Effector CD4-positive, alpha-beta T cell (primary cell): Measurements from ENCODE around the gene ATP6V1C2.
"Not testable (repeated sequence)": the region's sequence is repeated elsewhere in the genome, so short reads cannot be mapped to it uniquely, and the experiment has no call there.

Experiments
- DNase-seq: peaks from one replicate; pipeline ENCODE4 v3.0.0-alpha.2; 2020

ATP6V1C2 gene

DNA sequence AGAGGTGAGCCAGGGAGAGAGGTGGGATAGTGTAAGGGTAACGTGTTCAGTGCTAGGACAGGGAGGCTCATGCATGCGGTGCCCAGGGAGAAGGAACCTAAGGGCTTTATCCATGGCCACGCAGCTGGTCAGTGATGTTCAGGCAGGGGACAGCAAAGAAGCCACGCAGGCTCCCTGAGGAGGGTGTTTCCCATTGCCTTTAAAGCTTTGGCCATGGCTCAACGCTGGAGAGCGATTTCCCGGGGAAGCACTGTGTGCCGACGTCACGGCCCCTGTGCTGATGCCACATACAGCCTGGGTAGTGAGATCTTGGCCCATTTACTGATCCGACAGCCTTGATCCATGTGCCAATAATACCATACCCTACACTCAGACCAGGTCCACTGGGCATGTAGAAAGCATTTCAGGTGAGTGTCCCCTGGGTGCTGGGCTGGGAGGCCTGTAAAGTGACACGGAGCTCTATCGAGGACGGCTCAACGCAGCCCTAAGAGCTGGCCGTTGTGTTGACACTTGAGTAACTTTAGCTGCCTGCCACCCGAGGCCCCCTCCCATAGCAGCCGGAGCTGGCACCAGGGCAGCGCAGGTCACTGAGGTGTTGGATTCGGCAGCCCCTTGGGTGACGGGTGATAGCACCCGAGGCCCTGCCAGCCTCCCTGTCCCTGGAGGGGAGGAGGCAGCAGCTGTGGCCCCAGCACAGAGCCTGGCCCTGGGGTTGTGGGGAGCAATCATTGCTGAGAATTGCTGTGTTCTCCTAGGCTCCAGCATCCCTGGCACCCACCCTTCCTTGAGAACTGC lies 49.7 kb downstream of the ATP6V1C2 start:
- DNase-seq = no peak

DNA sequence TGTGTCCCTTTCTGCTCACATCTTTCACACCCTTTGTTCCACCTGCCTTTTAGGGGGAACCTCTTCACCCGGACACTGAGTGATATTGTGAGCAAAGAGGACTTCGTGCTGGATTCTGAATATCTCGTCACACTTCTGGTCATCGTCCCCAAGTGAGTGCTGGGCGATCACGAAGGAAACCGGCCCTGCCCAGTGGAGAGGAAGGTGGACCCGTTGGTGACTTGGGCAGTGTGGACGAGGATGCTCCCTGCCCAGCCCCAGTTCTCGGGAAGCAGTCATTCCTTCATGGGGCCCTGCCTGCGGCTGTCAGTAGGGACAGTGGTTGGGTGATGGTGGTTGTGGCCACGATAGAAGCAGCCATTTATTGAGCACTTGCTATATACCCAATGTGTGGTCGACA lies 50.4 kb downstream of the ATP6V1C2 start:
- DNase-seq = no peak

DNA sequence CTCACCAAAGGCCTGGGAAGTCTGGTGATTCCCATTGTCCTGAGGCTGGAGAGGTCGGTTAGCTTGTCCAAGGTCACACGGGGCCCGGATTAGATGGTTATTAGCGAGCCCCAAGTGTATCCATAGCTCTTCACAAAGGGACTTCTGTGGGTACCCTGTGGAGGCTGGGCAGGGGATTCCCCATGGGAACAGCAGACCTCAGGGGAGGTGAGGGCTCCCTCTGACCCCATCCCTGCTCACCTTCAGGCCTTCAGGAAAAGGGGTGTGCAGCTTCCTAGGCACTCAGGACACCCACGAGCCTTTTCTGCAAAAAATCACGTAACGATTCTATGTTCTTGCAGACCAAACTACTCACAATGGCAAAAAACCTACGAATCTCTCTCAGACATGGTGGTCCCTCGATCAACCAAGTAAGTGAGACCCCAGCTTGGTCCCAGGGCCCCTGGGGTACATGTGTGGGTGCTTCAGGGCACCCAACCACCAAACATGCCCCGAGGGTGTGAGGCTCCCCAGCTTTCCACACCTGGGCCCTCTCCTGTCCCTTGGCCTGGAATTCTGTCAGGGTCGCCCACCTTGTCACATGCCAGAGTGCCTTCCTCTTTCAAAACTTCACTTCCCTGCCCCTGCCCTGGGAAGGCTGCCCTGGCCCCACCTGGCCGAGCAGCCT lies 50.9 kb downstream of the ATP6V1C2 start:
- no peak for DNase-seq

DNA sequence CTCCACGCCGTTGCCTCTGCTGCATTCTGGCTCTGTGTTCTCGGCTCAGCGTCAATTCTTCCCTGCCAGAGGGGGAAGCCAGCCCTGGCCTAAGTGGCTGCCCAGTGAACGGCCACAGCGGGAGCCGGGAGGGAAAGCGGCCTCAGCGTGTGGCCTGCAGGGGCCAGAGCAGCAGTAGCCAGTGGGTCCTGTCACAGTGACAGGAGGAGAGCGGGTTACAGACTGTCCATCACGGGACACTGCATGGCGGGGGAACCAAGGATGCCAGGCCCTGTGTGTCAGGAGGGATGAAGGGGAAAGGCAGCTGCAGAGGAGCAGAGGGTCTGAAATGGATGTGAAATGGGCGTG lies 51.4 kb downstream of the ATP6V1C2 start:
- DNase-seq = no peak

DNA sequence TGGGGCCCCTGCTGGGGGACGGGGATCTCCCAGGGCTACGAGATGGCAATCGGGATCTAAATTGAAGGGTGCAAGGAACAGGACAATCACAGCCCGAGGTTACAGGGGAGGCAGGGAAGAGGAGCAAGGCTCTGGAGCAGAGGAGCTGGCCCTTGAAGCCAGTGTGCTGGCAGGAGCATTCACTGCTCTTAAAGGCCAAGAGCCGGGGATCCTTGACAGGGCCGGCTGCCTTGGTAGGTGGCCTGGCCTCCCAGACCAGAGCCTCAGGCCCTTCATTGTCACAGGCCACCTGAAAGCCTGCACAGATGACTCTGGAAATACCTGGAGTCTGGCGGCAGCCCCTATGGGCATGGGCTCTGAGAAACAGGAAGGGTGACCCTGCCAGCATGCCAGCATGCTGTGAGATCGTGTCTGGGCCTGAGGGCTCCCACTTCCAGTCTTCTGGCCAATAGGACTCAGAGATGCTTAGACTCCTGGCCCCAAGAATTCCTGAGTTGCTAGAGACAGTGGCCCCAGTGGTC lies 52.5 kb downstream of the ATP6V1C2 start:
- DNase-seq = no peak

DNA sequence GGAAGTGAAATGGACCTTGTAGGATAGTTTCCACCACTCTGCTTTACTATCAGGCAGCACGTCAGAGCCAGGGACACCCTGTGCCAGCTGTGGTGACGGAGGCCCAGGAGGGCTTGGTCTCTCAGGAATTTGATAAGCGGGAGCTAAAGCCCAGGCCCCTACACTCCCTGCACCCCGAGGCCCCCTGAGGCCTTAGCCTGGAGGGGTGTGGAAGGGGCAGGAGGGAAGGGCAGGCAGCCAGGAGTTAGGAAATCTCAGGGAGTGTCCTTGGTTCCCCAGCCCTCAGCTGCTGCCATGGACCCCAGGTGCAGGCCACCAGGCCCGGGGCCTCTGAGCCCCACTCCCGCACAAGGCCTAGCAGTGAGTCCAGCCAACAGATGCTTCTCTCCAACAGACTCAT lies 53.0 kb downstream of the ATP6V1C2 start:
- DNase-seq = no peak

DNA sequence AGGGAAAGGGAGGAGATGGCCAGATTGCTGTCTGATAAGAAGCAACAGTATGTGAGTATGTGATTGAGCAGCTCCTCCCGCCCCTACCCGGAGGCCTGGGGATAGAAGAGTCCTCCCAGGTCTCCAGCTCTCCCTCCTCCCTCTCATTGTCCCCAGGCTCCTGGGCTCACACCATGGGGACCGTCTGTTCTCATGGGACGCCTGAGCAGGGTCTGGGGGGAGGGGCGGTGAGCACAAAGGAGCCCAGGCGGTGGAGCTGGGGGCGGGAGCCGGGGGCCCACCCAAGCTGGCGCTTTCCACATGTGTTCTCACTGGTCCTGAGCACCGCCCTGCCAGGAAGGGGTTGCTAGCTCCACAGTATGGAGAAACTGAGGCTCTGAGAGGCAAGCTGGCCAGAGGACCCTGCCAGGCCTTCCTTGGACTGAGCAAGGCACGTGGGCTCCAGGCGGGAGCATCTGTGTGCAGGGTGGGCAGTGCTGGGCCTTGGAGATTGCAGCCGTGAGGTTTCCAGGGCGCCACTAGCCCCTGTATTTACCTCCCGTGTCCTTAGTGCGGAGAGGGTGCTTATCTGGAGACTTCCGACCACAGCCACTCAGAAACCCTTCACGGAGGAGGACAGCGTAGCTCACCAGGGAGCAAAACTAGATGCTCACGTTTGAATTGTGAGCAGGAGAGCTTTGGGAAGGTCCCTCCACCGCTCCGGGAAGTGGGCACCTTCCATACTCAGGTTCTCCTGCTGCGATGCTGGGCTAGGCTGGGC lies 53.8 kb downstream of the ATP6V1C2 start:
- DNase-seq = no peak

DNA sequence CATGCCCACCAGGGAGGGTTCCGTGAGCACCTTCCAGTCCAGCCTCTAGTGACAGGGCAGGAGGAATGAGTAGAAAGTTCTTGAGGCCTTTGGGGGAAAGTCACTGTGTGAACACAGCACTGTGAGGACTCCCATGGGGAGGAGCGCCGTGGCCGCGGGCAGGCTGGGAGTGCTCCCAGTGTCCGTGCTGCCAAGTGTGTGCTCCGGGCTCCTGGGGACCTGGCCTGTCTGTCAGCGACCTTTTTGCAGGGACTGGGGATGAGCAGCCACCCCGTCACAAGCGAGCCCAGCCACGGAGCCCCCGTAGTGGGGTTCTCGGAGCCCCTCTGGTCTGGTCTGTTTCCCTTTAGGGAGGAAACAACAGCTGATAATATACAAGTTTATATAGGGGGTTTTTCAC lies 54.4 kb downstream of the ATP6V1C2 start:
- DNase-seq = no peak

DNA sequence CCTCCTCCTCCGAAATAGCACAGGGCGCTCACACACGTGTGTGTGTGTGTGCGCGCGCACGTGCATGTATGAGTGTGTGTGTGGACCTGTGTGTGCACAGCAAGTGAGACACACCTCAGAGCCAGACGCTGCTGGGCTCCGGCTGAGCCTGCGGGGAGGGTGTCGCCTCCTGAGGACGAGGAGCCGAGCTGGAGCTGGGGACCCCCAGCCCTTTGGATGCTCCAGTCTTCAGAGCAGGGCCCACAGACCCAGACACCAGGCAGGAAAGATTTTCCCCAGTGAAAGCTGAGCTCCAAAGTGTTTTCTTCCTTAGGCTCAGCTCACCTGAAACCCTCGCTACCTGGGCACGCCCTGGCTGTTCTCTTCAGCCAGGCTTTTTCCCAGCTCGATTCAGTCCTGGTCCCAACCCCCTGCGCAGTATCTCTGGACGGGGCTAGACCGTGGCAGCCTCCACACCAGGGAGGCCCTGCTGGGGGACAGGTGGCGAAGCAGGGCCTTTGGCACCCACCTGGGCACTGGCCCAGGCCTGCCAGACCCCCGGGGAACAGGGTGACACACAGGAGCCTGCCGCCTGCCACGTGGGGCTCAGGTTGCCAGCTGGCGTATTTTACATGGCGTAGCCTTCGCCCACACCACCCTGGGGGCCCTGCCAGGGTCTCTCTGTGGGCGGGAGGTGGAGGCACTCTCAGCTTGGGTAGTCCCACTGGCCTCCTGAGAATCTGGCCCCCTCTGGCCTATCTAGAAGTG lies 55.0 kb downstream of the ATP6V1C2 start:
- no peak for DNase-seq

DNA sequence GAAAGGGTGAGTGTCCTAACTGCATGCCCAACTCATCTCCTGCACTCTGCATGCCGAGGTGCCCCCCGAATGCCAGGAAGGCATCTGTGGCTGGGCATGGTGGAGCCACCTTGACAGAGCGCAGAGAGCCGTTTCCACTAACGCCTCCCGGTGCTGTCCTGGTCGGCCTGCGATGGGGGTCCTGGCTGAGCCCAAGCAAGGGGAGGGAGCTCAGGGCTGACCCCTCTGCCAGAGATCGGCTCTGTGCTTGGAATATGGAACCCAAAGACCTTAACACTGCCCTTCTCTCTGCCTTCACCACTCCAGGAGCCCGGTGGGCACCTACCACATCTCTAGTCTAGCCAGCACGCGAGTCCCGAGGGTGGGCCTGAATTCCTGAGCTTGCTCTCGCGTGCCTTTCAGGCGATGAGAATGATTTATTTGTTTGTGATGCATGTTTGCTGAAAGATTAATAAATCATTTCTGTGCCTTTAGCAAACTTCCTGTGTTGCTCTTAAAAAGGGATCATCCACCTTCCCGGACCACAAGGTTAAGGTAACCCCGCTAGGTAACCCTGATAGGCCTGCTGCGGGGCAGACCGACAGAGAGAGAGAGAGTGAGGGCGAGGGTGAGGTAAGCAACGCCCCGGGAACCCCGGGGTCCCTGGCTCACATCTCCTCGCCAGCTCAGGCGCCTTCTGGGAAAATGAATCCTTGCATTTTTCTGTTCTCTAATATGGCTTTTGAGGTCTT lies 55.8 kb downstream of the ATP6V1C2 start:
- DNase-seq = no peak

DNA sequence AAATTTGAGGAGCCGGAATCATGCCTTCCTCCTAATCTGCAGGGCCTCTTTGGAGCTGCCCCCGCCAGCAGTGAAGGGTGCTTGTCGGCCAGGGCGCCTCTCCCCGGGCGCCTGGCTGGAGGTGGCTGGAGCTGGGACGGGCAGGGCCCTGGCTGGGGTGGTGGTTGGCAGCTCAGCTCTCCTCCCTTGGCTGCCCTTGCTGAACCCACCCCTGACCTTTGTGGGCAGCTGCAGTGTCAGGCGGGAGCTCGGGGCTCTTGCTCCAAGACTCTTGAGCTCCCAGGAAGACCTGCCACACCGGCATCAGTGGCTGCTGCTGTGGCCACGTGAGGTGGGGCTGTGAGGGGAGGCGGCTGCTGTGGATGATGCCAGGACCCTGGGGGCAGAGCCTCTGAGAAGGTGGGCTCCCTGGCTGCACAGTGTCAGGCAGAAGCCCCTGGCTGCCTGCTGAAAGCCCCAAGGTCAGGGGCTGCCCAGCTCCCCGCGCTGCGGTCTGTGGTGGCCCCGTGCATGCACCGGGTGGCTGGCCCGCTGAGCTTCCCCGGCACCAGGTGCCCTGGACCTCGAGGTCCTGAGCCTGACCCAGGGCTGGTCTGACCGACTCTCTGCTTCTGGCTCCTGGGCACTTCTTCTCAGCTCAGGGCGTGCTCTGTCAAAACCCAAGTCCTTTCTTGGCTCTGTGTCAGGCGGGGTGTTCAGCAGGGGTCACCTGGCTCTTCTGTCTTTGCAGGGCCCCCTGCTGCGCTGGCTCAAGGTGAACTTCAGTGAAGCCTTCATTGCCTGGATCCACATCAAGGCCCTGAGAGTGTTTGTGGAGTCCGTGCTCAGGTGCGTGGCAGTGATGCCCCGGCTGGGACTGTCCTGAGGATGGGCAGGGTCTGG lies 56.7 kb downstream of the ATP6V1C2 start:
- DNase-seq = no peak

DNA sequence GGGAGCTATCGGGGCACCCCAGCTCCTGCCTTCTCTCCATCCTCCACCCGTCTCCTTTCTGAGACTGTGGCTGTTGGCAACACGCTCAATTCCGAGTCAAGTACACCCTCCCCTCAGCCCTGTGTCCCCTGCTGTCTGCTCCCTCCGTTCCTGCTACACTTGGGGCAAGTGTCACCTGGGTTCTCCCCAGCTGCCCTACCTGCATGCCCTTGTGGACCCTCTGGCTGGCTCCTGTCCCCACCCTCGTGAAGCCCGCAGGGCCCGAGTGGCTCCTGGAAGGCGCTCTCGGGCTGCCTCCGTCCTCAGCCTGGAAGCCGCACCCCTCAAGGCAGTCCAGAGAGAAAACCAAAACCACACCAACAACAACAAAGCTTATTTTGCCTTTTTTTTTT lies 57.3 kb downstream of the ATP6V1C2 start:
- no peak for DNase-seq

DNA sequence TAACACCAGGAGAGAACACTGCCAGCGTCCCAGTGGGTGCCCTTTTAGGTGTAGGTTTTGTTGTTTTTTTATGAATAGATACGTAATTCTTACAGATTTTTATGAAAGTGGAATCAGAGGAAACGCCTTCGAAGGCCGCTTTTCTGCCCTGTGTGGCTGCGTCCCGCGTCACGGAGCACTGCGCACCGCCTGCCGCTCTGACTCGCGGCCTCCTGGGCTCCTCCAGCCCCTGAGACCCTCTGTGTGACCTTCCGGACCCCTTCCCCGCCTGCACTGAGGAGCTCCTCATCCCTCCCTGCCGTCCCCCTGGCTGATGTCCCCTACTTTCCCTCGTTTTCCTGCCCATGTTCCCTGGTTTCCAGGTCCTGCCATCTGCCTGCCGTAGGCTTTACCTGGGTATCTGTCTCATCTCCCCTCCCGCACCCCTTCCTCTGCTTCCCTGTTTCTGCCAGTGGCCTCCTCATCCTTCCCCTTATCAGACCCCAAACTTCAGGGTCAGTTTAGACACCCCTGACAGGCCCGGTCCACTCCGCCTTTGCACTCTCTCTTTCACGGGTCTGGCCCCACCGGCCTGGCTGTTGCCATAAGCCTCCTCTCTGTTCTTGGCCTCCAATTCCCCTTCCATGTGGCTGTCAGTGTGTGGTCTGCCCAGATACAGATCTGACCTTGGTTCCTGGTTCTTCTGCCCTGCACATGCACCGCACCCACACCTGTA lies 58.5 kb downstream of the ATP6V1C2 start:
- DNase-seq = no peak

DNA sequence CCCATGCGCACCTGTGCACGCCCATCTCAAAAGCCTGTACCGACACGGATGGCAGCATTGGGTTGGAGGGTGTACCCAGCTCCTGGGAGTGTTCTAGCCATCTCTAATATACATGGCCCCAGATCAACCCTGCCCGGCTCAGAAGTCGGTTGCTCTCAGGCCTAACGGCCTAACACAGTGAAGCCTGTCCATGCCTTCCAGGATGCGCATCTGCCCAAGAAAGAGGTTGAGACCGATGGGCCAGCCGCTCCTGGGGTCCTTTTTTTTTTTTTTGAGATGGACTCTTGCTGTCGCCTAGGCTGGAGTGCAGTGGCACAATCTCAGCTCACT lies 59.0 kb downstream of the ATP6V1C2 start:
- no peak for DNase-seq

DNA sequence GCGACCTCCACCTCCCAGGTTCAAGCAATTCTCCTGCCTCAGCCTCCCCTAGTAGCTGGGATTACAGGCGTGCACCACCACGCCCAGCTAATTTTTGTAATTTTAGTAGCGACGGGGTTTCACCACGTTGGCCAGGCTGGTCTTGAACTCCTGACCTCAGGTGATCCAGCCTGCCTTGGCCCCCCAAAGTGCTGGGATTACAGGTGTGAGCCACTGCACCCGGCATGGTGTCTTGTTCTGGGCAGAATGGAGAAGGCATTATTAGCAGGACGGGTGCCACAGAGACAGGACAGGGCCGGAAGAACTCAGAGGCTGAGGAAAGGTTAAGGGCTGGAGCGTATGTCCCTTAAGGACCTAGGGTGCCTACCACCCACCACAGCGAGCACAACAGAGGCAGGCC lies 59.4 kb downstream of the ATP6V1C2 start:
- DNase-seq = not testable (repeated sequence)

DNA sequence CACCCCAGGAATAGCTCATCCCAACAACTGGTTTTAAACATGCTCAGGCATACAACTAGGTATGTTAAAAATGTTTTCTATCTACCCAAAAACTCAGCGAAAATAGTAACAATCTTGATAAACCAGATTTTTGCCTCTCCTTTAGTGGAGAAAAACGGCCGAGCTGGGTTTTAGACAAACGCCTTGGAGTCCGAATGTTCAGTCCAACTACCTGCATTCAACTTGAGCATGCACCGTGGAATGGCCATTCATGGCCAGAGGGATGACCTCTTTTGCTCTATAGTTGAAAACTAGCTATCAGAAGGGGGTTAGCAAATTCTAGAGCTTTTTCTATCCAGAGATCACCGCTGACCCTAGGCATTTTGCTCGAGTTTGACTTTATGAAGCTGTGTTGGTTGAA lies 60.3 kb downstream of the ATP6V1C2 start:
- no peak for DNase-seq

DNA sequence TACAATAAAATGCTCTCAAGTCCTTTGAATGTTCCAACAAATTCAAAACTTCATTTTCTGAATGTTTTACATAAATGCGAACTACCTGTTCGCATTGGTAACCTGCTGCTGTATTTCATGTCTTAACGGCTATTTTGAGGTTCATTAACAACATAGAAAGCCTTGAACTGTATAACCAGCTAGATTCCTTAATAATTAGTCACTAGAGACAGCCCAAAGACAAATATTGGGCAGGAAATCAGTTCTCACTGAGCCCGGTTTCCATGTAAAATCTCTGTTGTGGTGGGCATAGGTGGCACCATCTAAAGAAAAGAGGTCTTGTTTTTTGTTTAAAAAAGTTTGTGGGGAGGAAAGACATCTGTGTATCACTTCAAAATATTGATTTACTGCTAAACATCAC lies 62.0 kb downstream of the ATP6V1C2 start:
- no peak for DNase-seq

DNA sequence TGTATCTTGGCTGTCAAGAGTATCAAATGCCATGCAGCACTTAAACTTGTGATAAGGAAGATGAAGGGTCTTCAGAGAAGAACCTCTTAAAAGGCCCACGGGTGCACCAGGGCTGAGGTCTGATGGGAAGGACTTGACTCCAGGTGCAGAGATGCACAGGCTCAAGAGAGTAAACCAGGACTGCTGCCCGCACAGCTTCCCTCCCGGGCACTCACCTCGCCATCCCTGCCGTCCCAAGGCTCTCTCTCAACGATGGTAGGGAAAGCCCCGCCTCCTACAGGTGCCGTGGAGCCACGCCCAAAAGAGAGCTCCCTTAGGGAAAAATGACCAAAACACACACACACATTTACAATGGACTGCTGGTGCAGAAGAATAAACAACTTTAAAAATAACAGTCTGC lies 63.3 kb downstream of the ATP6V1C2 start:
- no peak for DNase-seq

DNA sequence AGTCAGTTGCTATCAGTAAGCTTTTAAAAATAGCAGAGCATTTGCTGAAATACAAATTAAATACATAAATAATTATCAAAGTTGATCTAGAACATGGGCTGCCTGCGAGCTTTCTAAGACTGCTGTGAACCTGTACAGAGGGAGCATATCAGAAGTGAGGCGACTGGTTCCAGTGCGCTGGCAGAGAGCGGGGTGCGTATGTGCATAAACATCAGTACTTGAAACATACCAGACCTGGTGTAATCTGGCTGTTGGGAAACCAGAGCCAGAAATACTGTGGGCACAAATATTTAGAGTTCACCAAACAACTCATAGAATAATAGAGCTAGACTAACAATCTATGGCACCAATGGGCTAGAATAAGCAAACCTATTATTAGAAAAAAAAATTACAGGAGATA lies 63.8 kb downstream of the ATP6V1C2 start:
- DNase-seq = no peak

DNA sequence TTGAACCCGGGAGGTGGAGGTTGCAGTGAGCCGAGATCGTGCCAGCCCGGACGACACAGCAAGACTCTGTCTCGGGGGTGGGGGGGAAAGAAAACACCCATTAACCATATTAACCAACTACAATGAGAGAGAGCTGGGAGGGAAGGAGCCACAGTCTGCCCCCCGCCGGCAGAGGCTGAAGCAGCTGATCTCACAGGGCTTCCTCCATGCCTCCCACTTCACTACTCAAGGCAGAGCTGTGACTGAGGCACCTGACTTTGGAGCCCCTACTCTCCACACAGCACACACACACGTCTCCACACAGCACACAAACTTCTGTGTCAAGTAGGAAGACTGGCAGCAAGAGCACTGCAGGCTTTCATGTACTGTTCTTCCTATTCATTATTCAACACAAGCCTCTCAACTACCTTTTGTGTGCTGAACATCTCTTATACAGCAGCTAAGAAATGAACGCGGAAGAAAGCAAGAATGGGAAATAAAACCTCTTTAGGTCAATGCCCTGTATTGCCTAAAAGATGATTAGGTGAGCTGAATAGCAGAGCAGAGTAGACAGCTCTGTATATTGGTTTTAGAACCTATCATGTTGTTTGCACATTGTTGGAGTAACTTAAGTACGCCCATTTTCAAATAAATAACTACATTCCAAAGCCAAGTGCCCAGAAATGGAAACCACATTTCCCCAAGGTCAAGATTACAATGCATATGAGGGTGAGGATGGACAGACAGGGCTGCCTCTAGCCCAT lies 65.0 kb downstream of the ATP6V1C2 start:
- DNase-seq = no peak
